ENCODE results near the gene ST6GALNAC3. TPM values are rescaled to one million over a fixed set of nuclear protein-coding genes. Genes with fewer than 3 reads are reported as not detected.

The ST6GALNAC3 gene
- total RNA-seq, 6 experiments from 2014 or later: 1.4 to 3.2 (median 2.6) TPM

GRCh38 chr1:76086597-76086996 is 12.1 kb downstream of the ST6GALNAC3 start:
- no peaks in the 10 kb centered on the region for H3K36me3 ChIP-seq
- H3K4me3 ChIP-seq: no peak overlapping the region
- H3K27ac ChIP-seq: no peak overlapping the region
- no peaks in the 10 kb centered on the region for H3K27me3 ChIP-seq
- ATAC-seq (no peak), DNase-seq (no peak)
- TF ChIP-seq POLR2A (IDR thresholded peaks at IDR 0.05) (no peak), CTCF (IDR thresholded peaks at IDR 0.05) (no peak)
- intact Hi-C loops (cut with DNase I): no loop called here
- WGBS (ENCODE audit: insufficient coverage, low coverage, low lambda C conversion rate, missing lambda C conversion rate): 74% methylated on average over 2 of the region's 2 CpGs
- no peaks in the 10 kb centered on the region for H3K9me3 ChIP-seq
- no peaks in the 10 kb centered on the region for H3K4me1 ChIP-seq

- intact Hi-C loops (cut with DNase I): no loop called here
These were observed 16.0 kb downstream of the ST6GALNAC3 start for GRCh38 chr1:76090283-76091203.

GRCh38 chr1:76092812-76093211 is 18.3 kb downstream of the ST6GALNAC3 start:
- Histone ChIP-seq H3K4me3 (no peak overlapping the region), H3K9me3 (no peaks in the 10 kb centered on the region), H3K36me3 (no peaks in the 10 kb centered on the region), H3K27ac (no peak overlapping the region), H3K4me1 (no peaks in the 10 kb centered on the region), H3K27me3 (no peaks in the 10 kb centered on the region)
- TF ChIP-seq CTCF (IDR thresholded peaks at IDR 0.05): no peak
- no peak for TF ChIP-seq POLR2A (IDR thresholded peaks at IDR 0.05)
- ATAC-seq (no peak), DNase-seq (no peak)
- intact Hi-C loops (cut with DNase I): no loop called here
- whole genome bisulfite sequencing (ENCODE audit: insufficient coverage, low coverage, low lambda C conversion rate, missing lambda C conversion rate): 51% methylated on average over 2 of the region's 3 CpGs

More at GRCh38 chr1:76090283-76091203, 16.0 kb downstream of the ST6GALNAC3 start:
- H3K27me3 ChIP-seq: no peaks in the 10 kb centered on the region
- H3K4me1 ChIP-seq: no peaks in the 10 kb centered on the region
- no peak overlapping the region for H3K4me3 ChIP-seq
- TF ChIP-seq CTCF (IDR thresholded peaks at IDR 0.05) (no peak), POLR2A (IDR thresholded peaks at IDR 0.05) (no peak)
- ATAC-seq: no peak
- DNase-seq: no peak
- 46% methylated on average over 7 of the region's 7 CpGs for WGBS (ENCODE audit: insufficient coverage, low coverage, low lambda C conversion rate, missing lambda C conversion rate)
- H3K27ac ChIP-seq: no peak overlapping the region
- no peaks in the 10 kb centered on the region for H3K36me3 ChIP-seq
- no peaks in the 10 kb centered on the region for H3K9me3 ChIP-seq

- Histone ChIP-seq H3K4me1 (no peaks in the 10 kb centered on the region), H3K9me3 (no peaks in the 10 kb centered on the region), H3K36me3 (no peaks in the 10 kb centered on the region), H3K4me3 (no peak overlapping the region), H3K27ac (no peak overlapping the region), H3K27me3 (no peaks in the 10 kb centered on the region)
- ATAC-seq (no peak), DNase-seq (no peak)
- intact Hi-C loops (cut with DNase I): no loop called here
- TF ChIP-seq CTCF (IDR thresholded peaks at IDR 0.05) (no peak), POLR2A (IDR thresholded peaks at IDR 0.05) (no peak)
- WGBS (ENCODE audit: insufficient coverage, low coverage, low lambda C conversion rate, missing lambda C conversion rate): 43% methylated on average over 8 of the region's 8 CpGs
These were observed 19.2 kb downstream of the ST6GALNAC3 start for GRCh38 chr1:76093522-76094312.
